Epithelial cell of esophagus (primary cell): Measurements from ENCODE around the gene KRR1.
A peak's percentile ranks its signal among the peaks of the same experiment; 100 is the strongest.
"Not testable (repeated sequence)": the region's sequence is repeated elsewhere in the genome, so short reads cannot be mapped to it uniquely, and the experiment has no call there.

Source experiments
- DNase-seq: peaks from one replicate; pipeline ENCODE4 v3.0.0; 2010; ENCODE audit warnings: low read depth
- H3K4me3 ChIP-seq: 2 replicates; pipeline ENCODE4 v1.5.1; 2011; ENCODE audit warnings: mild to moderate bottlenecking, low read length, control low read depth
- TF ChIP-seq, protein P1 (sequence below): IDR thresholded peaks from 2 replicates; pipeline ENCODE4 v1.5.1; 2011; ENCODE audit warnings: low read depth, mild to moderate bottlenecking, low read length, control low read depth, inconsistent platforms; ENCODE audit not compliant: insufficient read depth; ENCODE audit errors: missing control alignments

KRR1 gene

DNA sequence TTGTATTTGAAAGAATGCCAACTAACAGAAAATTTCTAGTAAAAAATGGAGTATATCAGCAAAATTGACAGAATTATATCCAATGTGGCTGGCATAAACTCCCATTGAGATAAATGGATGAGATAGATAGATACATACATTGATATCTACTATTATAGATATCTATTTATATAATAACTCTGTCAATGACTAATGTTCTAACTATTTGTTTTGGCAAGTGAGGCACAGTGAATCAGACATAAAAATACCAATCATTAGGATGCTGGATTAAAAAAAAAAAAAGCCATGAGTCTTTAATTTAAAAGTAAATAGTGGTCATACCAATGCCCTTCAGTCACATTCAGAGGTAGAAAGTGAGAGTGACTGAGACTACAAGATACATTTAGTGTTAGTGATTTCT lies 64.6 kb downstream of the KRR1 start:
- TF ChIP-seq, protein P1, sequence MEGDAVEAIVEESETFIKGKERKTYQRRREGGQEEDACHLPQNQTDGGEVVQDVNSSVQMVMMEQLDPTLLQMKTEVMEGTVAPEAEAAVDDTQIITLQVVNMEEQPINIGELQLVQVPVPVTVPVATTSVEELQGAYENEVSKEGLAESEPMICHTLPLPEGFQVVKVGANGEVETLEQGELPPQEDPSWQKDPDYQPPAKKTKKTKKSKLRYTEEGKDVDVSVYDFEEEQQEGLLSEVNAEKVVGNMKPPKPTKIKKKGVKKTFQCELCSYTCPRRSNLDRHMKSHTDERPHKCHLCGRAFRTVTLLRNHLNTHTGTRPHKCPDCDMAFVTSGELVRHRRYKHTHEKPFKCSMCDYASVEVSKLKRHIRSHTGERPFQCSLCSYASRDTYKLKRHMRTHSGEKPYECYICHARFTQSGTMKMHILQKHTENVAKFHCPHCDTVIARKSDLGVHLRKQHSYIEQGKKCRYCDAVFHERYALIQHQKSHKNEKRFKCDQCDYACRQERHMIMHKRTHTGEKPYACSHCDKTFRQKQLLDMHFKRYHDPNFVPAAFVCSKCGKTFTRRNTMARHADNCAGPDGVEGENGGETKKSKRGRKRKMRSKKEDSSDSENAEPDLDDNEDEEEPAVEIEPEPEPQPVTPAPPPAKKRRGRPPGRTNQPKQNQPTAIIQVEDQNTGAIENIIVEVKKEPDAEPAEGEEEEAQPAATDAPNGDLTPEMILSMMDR: no peak
- no peak overlapping the region for H3K4me3 ChIP-seq
- peak; percentile 80 for DNase-seq

DNA sequence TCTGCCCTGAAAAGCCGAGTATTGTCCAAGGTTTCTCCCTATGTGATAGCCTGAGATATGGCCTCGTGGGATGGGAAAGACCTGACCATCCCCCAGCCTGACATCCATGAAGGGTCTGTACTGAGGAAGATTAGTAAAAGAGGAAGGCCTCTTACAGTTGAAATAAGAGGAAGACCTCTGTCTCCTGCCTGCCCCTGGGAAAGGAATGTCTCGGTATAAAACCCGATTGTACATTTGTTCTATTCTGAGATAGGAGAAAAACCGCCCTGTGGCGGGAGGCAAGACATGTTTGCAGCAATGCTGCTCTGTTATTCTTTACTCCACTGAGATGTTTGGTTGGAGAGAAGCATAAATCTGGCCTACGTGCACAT lies 66.3 kb downstream of the KRR1 start:
- not testable (repeated sequence) for DNase-seq, H3K4me3 ChIP-seq

DNA sequence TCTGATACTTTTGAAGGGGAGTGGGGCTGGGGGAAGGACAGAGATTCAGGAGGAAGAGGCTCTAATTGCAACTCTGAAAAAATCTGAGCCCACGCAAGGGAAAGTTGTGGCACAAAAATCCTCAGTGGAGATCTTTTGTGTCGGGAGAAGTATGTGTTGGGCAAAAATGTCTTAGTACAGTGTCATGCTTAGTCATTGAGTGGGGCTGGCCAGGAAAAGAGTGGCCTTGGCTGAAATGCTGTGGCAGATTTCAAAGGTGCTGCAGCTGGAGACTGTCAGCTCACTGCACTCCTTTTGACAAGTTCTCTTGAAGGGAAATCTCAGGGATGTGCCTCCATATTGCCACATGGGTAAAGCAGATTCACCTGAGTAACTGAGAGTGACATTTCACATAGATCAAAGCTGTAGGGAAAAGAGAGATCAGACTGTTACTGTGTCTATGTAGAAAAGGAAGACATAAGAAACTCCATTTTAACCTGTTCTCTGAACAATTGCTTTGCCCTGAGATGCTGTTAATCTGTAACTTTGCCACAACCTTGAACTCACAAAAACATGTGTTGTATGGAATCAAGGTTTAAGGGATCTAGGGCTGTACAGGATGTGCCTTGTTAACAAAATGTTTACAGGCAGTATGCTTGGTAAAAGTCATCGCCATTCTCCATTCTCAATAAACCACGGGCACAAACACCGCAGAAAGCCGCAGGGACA lies 66.8 kb downstream of the KRR1 start:
- DNase-seq: peak; percentile 70
- TF ChIP-seq, protein P1: no peak
- H3K4me3 ChIP-seq: no peak overlapping the region

DNA sequence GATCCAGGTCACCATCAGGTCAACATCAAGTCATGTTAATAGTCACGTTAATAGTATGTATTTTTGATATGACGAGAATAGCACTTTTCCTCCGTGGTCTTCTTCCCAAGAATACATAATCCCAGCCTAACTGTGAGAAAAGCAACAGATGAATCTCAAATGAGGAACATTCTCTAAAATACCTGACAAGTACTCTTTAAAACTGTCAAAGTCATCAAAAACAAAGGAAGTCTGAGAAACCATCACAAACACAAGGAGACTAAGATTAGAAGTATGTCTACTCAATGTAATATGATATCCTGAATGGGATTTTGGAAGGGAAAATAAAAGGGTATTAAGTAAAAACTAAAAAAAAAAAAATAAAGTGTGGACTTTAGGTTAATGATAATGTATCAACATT lies 67.7 kb downstream of the KRR1 start:
- TF ChIP-seq, protein P1: no peak
- H3K4me3 ChIP-seq: no peak overlapping the region
- no peak for DNase-seq

DNA sequence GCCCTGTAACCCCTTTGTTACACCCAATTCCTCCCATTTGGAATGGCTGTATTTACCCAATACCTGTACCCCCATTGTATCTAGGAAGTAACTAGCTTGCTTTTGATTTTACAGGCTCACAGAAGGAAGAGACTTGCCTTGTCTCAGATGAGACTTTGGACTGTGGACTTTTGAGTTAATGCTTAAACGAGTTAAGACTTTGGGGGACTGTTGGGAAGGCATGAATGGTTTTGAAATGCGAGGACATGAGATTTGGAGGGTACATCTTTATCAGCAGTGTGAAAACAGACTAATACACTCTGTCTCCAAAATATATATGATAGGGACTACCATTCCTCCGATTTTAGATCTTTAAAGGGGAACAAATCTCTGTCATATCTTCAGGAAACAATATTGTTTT lies 69.0 kb downstream of the KRR1 start:
- DNase-seq, H3K4me3 ChIP-seq: not testable (repeated sequence)

DNA sequence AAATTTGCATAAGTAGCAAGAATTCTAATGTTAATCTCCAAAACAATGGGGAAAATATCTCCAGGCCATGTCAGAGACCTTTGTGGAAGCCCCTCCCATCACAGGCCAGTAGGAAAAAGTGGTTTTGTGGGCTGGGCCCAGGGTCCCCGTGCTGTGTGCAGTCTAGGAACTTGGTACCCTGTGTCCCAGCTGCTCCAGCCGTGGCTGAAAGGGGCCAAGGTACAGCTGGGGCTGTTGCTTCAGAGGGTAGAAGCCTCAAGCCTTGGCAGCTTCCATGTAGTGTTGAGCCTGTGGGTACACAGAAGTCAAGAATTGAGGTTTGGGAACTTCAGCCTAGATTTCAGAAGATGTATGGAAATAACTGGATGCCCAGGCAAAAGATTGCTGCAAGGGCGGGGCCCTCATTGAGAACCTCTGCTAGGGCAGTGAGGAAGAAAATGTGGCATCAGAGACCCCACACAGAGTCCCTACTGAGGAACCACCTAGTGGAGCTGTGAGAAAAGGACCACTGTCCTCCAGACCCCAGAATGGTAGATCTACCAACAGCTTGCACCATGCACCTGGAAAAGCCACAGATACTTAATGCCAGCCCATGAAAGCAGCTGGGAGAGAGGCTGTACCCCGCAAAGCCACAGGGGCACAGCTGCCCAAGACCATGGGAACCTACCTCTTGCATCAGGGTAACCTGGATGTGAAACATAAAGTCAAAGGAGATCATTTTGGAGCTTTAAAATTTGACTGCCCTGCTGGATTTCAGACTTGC lies 69.5 kb downstream of the KRR1 start:
- not testable (repeated sequence) for DNase-seq, H3K4me3 ChIP-seq
